ENCODE measurements around the gene EEF2KMT. TPM values are rescaled to one million over a fixed set of nuclear protein-coding genes. Genes with fewer than 3 reads are reported as not detected.
A peak's percentile ranks its signal among the peaks of the same experiment; 100 is the strongest.
"Not testable (repeated sequence)": the region's sequence is repeated elsewhere in the genome, so short reads cannot be mapped to it uniquely, and the experiment has no call there.

Gene EEF2KMT
- total and polyA plus RNA-seq, 2 of the 13 experiments (the other 11 are each of a cell fraction or from before 2014, with no cell fraction given): 10.7 to 26.9 TPM

- H3K79me2 ChIP-seq (ENCODE audit: insufficient read depth, low read length); FAIRE-seq; DNase-seq (ENCODE audit: low spot score); ATAC-seq; BruUV-seq (replicated peaks); H3K9me3 ChIP-seq (ENCODE audit: low read length); in situ Hi-C loops (cut with HindIII; ENCODE audit: extremely low pct_ligation_motif_present, low pct_unique_long_range_greater_than_20kb); H4K20me1 ChIP-seq (ENCODE audit: insufficient read depth, low read length); H2AFZ ChIP-seq (ENCODE audit: low read length); H3K36me3 ChIP-seq (replicated peaks in 1 of 2; ENCODE audit: control insufficient read depth in 1 of 2, insufficient read depth in 2 of 2, low read length in 2 of 2); H3K9ac ChIP-seq (ENCODE audit: insufficient read depth, low read depth, low read length); H3K27me3 ChIP-seq (ENCODE audit: control insufficient read depth in 1 of 2, insufficient read depth in 2 of 2, low read length in 2 of 2); CTCF ChIA-PET (ENCODE audit: low intra/inter-chr PET ratio, low total read pairs): not testable (repeated sequence)
- POLR2A ChIA-PET: interaction anchor here (1.0 to 2.6 kb wide), 10 partner anchors 9 to 483 kb away, joined by 3 to 26 read pairs (median 8); partner anchors contain the start of genes ALG1 and NAGPA
- TF ChIP-seq SIX1 (CRISPR knock-in tag; IDR thresholded peaks at IDR 0.05; ENCODE audit: borderline replicate concordance) (peak; percentile 28; the same call in 1 of the 2 replicates), HNF4A (CRISPR knock-in tag; IDR thresholded peaks at IDR 0.05) (peak; percentile 10; the same call in 1 of the 2 replicates), NCOR1 (IDR thresholded peaks at IDR 0.05; ENCODE audit: borderline replicate concordance, low read length) (peak; percentile 65; the same call in 1 of the 2 replicates)
- Histone ChIP-seq H3K4me2 (ENCODE audit: low read depth, low read length) (peak overlapping the region; percentile 79), H3K4me3 (replicated peaks in 1 of 3; ENCODE audit: insufficient read depth in 1 of 3, low read depth in 2 of 3, low read length in 3 of 3) (peak overlapping the region in 2 of 3 experiments; percentile 68 to 84; a peak in 5 of 6 replicates), H3K4me1 (ENCODE audit: insufficient read depth, low read length) (peaks cover 31% of the 10 kb centered on the region), H3K27ac (ENCODE audit: extremely low read length, insufficient read depth, low read length) (peak overlapping the region; percentile 64)
- intact Hi-C loops (cut with micrococcal nuclease; ENCODE audit: unreplicated experiment): loop anchor here (5.0 kb wide), 1 partner anchor 142 kb away; the partner anchor contains the start of gene SEC14L5
- WGBS (ENCODE audit: low lambda C conversion rate): under 1% methylated on average over 4 of the region's 4 CpGs
Observed at GRCh38 chr16:5099174-5099573, 1.6 kb upstream of the EEF2KMT start.

- BruUV-seq (replicated peaks): TSS peak; percentile 56
- WGBS (ENCODE audit: low lambda C conversion rate): under 1% methylated on average over 39 of the region's 67 CpGs
- peak; percentile 47 for TF ChIP-seq POLR2AphosphoS5 (IDR thresholded peaks at IDR 0.05; ENCODE audit: low read depth, low read length)
- 0 out of 2 replicates have a peak, but pooled peaks have one; percentile 72 for TF ChIP-seq FOXO4 (CRISPR knock-in tag; conservative IDR thresholded peaks at IDR 0.05)
- peak; percentile 57 for TF ChIP-seq ZFY (CRISPR knock-in tag; IDR thresholded peaks at IDR 0.05)
- TF ChIP-seq RBM39 (IDR thresholded peaks at IDR 0.05; ENCODE audit: low read depth, low read length, poor library complexity, severe bottlenecking): peak; percentile 3
- TF ChIP-seq MYC (CRISPR knock-in tag; IDR thresholded peaks at IDR 0.05; ENCODE audit: borderline replicate concordance): peak; percentile 68; the same call in 1 of the 2 replicates
- TF ChIP-seq MAF1 (CRISPR knock-in tag; IDR thresholded peaks at IDR 0.05; ENCODE audit: borderline replicate concordance): 0 out of 2 replicates have a peak, but pooled peaks have one; percentile 25
- 0 out of 2 replicates have a peak, but pooled peaks have one; percentile 66 for TF ChIP-seq EEA1 (CRISPR knock-in tag; IDR thresholded peaks at IDR 0.05; ENCODE audit: borderline replicate concordance)
- TF ChIP-seq HMGXB4 (CRISPR knock-in tag; IDR thresholded peaks at IDR 0.05; ENCODE audit: borderline replicate concordance in 1 of 2, low read depth in 1 of 2): peak in 1 of 2 experiments; percentile 32; a peak in 1 of 4 replicates
Observed at GRCh38 chr16:5098221-5099159, 895 bp upstream of the EEF2KMT start.

More at GRCh38 chr16:5098221-5099159, 895 bp upstream of the EEF2KMT start:
- H2AFZ ChIP-seq (ENCODE audit: low read length); FAIRE-seq; in situ Hi-C loops (cut with HindIII; ENCODE audit: extremely low pct_ligation_motif_present, low pct_unique_long_range_greater_than_20kb); CTCF ChIA-PET (ENCODE audit: low intra/inter-chr PET ratio, low total read pairs); H3K9me3 ChIP-seq (ENCODE audit: low read length); H3K36me3 ChIP-seq (replicated peaks in 1 of 2; ENCODE audit: control insufficient read depth in 1 of 2, insufficient read depth in 2 of 2, low read length in 2 of 2); H3K79me2 ChIP-seq (ENCODE audit: insufficient read depth, low read length); H4K20me1 ChIP-seq (ENCODE audit: insufficient read depth, low read length); H3K27me3 ChIP-seq (ENCODE audit: control insufficient read depth in 1 of 2, insufficient read depth in 2 of 2, low read length in 2 of 2): not testable (repeated sequence)
- POLR2A ChIA-PET: interaction anchor here (0.6 to 2.6 kb wide), 19 partner anchors 9 to 482 kb away, joined by 3 to 26 read pairs (median 5); partner anchors contain the start of genes ALG1, ANKS3, DNAAF8 and NAGPA
- Histone ChIP-seq H3K4me3 (replicated peaks in 1 of 3; ENCODE audit: insufficient read depth in 1 of 3, low read depth in 2 of 3, low read length in 3 of 3) (peak overlapping the region; percentile 68 to 89 (median 84)), H3K4me2 (ENCODE audit: low read depth, low read length) (peak overlapping the region; percentile 79), H3K4me1 (ENCODE audit: insufficient read depth, low read length) (peaks cover 31% of the 10 kb centered on the region), H3K27ac (ENCODE audit: extremely low read length, insufficient read depth, low read length) (peak overlapping the region; percentile 65), H3K9ac (ENCODE audit: insufficient read depth, low read depth, low read length) (peak overlapping the region; percentile 63)
- ATAC-seq (peak; percentile 35; the same call in 1 of the 3 replicates), DNase-seq (ENCODE audit: low spot score) (peak; percentile 78)
- intact Hi-C loops (cut with micrococcal nuclease; ENCODE audit: unreplicated experiment): loop anchor here (1.0 to 5.0 kb wide), 2 partner anchors 46 to 141 kb away; partner anchors contain the start of gene SEC14L5
